Adrenal gland (tissue), 5 donors: Measurements from ENCODE around the gene AGAP1.

Experiments used
- CTCF ChIP-seq, 6 experiments: fragments of 450-650 bp in 4 of 6; fragments of 200-600 bp in 2 of 6; sonication (generic) in 1 of 6; IDR thresholded peaks; 1 replicate in 5 of 6; 2 replicates in 1 of 6; pipeline versions ENCODE4 v1.5.1 to v1.8.0; 2016 to 2021; ENCODE audit warnings: antibody characterized with exemption in 6 of 6, mild to moderate bottlenecking in 2 of 6, moderate library complexity in 1 of 6
- POLR2A ChIP-seq, 2 donors: fragments of 450-650 bp; IDR thresholded peaks; one replicate each; pipeline ENCODE4 v1.6.1; 2017; ENCODE audit warnings: antibody characterized with exemption in 2 of 2, mild to moderate bottlenecking in 2 of 2, moderate library complexity in 1 of 2
- donor health status: DM: no; HTN: no; CAD: no.

GRCh38 chr2:236073867-236074655 lies 580.2 kb downstream of the AGAP1 start:
- TF ChIP-seq CTCF (IDR thresholded peaks at IDR 0.05), result no peak
- TF ChIP-seq POLR2A (IDR thresholded peaks at IDR 0.05), result no peak
